ENCODE data around the gene PTPRG.
A peak's percentile ranks its signal among the peaks of the same experiment; 100 is the strongest.

Gene PTPRG

GRCh38 chr3:61990327-61991027 is 429.1 kb downstream of the PTPRG start:
- H3K4me3 ChIP-seq (replicated peaks; ENCODE audit: low read depth, low read length) = no peak overlapping the region
- TF ChIP-seq CTCF (IDR thresholded peaks at IDR 0.05; ENCODE audit: low read depth, low read length, missing control alignments) = no peak
- no peak for DNase-seq (ENCODE audit: extremely low read depth, low read depth)

- H3K4me3 ChIP-seq (replicated peaks; ENCODE audit: low read depth, low read length) = no peak overlapping the region
- TF ChIP-seq CTCF (IDR thresholded peaks at IDR 0.05; ENCODE audit: low read depth, low read length, missing control alignments) = no peak
- DNase-seq (ENCODE audit: extremely low read depth, low read depth) = no peak
Measured at GRCh38 chr3:61991706-61992105, 430.3 kb downstream of the PTPRG start.

GRCh38 chr3:61996366-61996765 is 435.0 kb downstream of the PTPRG start:
- DNase-seq (ENCODE audit: extremely low read depth, low read depth) = no peak
- no peak for TF ChIP-seq CTCF (IDR thresholded peaks at IDR 0.05; ENCODE audit: low read depth, low read length, missing control alignments)
- no peak overlapping the region for H3K4me3 ChIP-seq (replicated peaks; ENCODE audit: low read depth, low read length)

GRCh38 chr3:61997101-61997500 is 435.7 kb downstream of the PTPRG start:
- no peak overlapping the region for H3K4me3 ChIP-seq (replicated peaks; ENCODE audit: low read depth, low read length)
- no peak for TF ChIP-seq CTCF (IDR thresholded peaks at IDR 0.05; ENCODE audit: low read depth, low read length, missing control alignments)
- no peak for DNase-seq (ENCODE audit: extremely low read depth, low read depth)

- no peak for TF ChIP-seq CTCF (IDR thresholded peaks at IDR 0.05; ENCODE audit: low read depth, low read length, missing control alignments)
- no peak for DNase-seq (ENCODE audit: extremely low read depth, low read depth)
- no peak overlapping the region for H3K4me3 ChIP-seq (replicated peaks; ENCODE audit: low read depth, low read length)
Measured at GRCh38 chr3:62003835-62004234, 442.5 kb downstream of the PTPRG start.

GRCh38 chr3:62007036-62007435 is 445.7 kb downstream of the PTPRG start:
- TF ChIP-seq CTCF (IDR thresholded peaks at IDR 0.05; ENCODE audit: low read depth, low read length, missing control alignments) = no peak

GRCh38 chr3:62010989-62011388 is 449.6 kb downstream of the PTPRG start:
- H3K4me3 ChIP-seq (replicated peaks; ENCODE audit: low read depth, low read length) = no peak overlapping the region
- DNase-seq (ENCODE audit: extremely low read depth, low read depth) = no peak
- TF ChIP-seq CTCF (IDR thresholded peaks at IDR 0.05; ENCODE audit: low read depth, low read length, missing control alignments) = no peak

More at GRCh38 chr3:62007036-62007435, 445.7 kb downstream of the PTPRG start:
- peak; percentile 15 for DNase-seq (ENCODE audit: extremely low read depth, low read depth)
- no peak overlapping the region for H3K4me3 ChIP-seq (replicated peaks; ENCODE audit: low read depth, low read length)
